Measurements from ENCODE around the gene WHAMM. TPM values are rescaled to one million over a fixed set of nuclear protein-coding genes. Genes with fewer than 3 reads are reported as not detected.

WHAMM gene, protein sequence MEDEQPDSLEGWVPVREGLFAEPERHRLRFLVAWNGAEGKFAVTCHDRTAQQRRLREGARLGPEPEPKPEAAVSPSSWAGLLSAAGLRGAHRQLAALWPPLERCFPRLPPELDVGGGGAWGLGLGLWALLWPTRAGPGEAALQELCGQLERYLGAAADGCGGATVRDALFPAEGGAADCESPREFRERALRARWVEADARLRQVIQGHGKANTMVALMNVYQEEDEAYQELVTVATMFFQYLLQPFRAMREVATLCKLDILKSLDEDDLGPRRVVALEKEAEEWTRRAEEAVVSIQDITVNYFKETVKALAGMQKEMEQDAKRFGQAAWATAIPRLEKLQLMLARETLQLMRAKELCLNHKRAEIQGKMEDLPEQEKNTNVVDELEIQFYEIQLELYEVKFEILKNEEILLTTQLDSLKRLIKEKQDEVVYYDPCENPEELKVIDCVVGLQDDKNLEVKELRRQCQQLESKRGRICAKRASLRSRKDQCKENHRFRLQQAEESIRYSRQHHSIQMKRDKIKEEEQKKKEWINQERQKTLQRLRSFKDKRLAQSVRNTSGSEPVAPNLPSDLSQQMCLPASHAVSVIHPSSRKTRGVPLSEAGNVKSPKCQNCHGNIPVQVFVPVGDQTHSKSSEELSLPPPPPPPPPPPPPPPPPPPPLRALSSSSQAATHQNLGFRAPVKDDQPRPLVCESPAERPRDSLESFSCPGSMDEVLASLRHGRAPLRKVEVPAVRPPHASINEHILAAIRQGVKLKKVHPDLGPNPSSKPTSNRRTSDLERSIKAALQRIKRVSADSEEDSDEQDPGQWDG
- 10 to 100 TPM; 14.7 to 30.8 (median 24.1) TPM for total RNA-seq
- polyA plus RNA-seq, result 10 to 100 TPM in 2 of 3 donors, 1 to 10 TPM in 1; 9.9 to 25.8 (median 12.0) TPM
- long read RNA-seq, donor 1, partial matches to known transcripts, result 20 of 26 reads
- long read RNA-seq, donor 1, other reads (novel, unspliced or antisense), result 6 of 26 reads
- long read RNA-seq, donor 2, full-length matches to known transcripts, result 12 of 69 reads
- long read RNA-seq, donor 2, partial matches to known transcripts, result 35 of 69 reads
- long read RNA-seq, donor 2, other reads (novel, unspliced or antisense), result 22 of 69 reads

DNA sequence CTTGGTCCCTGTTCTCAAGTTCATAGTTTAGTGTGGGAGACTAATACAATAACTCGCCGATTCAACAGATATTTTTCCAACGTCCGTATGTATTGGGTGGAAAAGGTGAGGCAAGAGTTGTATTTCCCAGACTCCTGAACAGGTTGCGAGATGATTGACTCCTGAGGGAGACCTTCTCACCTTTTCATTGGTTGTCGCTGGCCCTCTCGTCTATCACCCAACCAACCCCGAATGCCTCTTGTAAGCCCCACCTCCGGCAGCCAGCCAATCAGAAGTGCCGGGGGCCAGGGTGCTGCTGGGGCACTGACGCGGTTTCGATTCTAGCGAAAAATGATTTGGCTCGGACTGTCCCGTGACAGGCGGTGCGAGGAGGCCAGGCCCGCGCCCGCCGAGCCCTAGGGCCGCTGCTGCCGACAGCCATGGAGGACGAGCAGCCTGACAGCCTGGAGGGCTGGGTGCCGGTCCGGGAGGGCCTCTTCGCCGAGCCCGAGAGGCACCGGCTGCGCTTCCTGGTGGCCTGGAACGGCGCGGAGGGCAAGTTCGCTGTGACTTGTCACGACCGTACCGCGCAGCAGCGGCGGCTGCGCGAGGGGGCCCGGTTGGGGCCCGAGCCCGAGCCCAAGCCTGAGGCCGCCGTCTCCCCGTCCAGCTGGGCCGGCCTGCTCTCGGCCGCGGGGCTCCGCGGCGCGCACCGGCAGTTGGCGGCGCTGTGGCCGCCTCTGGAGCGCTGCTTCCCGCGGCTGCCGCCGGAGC lies at the start of gene WHAMM:
Gene WHAMM, plus strand, starts transcription at position 321 of the 753 bp plus-strand sequence. Its CDS starts 99 bp downstream, at position 420.
- peak within 1 kb of the TSS; percentile 100 for H3K27ac ChIP-seq
- H3K4me1 ChIP-seq, result peaks cover 50% of the 10 kb centered on the region
- TF ChIP-seq, protein P1, sequence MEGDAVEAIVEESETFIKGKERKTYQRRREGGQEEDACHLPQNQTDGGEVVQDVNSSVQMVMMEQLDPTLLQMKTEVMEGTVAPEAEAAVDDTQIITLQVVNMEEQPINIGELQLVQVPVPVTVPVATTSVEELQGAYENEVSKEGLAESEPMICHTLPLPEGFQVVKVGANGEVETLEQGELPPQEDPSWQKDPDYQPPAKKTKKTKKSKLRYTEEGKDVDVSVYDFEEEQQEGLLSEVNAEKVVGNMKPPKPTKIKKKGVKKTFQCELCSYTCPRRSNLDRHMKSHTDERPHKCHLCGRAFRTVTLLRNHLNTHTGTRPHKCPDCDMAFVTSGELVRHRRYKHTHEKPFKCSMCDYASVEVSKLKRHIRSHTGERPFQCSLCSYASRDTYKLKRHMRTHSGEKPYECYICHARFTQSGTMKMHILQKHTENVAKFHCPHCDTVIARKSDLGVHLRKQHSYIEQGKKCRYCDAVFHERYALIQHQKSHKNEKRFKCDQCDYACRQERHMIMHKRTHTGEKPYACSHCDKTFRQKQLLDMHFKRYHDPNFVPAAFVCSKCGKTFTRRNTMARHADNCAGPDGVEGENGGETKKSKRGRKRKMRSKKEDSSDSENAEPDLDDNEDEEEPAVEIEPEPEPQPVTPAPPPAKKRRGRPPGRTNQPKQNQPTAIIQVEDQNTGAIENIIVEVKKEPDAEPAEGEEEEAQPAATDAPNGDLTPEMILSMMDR (IDR thresholded peaks at IDR 0.05), result no peak
- no peaks in the 10 kb centered on the region for H3K9me3 ChIP-seq
- H3K4me3 ChIP-seq, result peak within 1 kb of the TSS; percentile 92
- DNase-seq, result peak; percentile 99
- intact Hi-C loops (cut with DNase I), result loop anchor here in 1 of 2 donors (1.0 kb wide), 1 partner anchor 59 kb away; no protein-coding TSS in a partner anchor
- H3K27me3 ChIP-seq (ENCODE audit: insufficient read depth in 3 of 3, low read length in 2 of 3), result no peaks in the 10 kb centered on the region
- ATAC-seq, result peak; percentile 86 to 91 (median 86)
- WGBS, 3 donors, result 0% methylated on average over 52 to 67 of the region's 67 CpGs
- peaks cover 0 to 17% of the 10 kb centered on the region in 2 donors for H3K36me3 ChIP-seq (ENCODE audit: insufficient read depth in 1 of 2, low read depth in 1 of 2)

DNA sequence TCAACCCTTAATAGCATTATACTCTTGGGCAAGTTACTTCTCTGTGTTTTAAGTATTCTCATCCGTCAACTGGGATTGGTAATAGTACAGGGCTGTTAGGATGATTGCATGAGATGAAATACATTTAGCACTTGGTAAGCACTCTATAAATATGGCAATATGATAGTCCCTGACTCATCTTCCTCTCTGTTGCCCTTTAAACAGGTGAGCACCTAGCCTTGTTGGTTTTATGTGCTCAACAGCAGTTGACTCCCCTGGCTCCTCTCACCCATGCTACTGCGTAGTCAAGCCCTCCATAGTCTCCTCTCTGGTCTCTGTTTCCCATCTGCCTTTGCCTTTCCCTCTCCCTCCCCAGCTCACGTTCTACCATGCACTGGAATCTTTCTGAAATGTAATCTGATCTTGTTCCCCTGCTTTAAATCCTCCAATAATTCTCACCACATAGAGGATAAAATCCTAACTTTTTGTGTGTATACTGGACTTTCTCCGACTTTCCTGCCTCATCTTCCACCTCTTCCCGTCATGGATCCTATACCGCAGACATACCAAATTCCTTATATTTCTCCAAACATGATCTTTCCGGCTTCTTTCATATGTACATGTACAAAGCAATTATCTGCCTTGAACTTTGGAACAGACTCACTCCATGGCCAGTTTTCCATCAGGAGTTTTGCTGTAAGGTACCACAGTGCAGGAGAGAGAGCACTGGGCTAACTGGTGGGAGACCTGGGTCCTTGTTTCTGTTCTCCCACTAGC lies 45.9 kb upstream of the WHAMM start:
- Histone ChIP-seq H3K36me3 (ENCODE audit: insufficient read depth in 1 of 2, low read depth in 1 of 2) (peaks cover 5 to 48% of the 10 kb centered on the region in 2 donors), H3K27ac (peak overlapping the region; percentile 98), H3K9me3 (no peaks in the 10 kb centered on the region), H3K27me3 (ENCODE audit: insufficient read depth in 3 of 3, low read length in 2 of 3) (no peaks in the 10 kb centered on the region), H3K4me1 (peaks cover 76% of the 10 kb centered on the region), H3K4me3 (peak overlapping the region; percentile 16)
- ATAC-seq (peak; percentile 82 to 93 (median 85)), DNase-seq (peak in 1 of 2 donors; percentile 51)
- intact Hi-C loops (cut with DNase I), result loop anchor here in 1 of 2 donors (10.0 kb wide), 1 partner anchor 639 kb away; no protein-coding TSS in a partner anchor
- WGBS, 3 donors, result 54 to 71% (median 58%) methylated on average over 7 of the region's 7 CpGs
- TF ChIP-seq, protein P1 (IDR thresholded peaks at IDR 0.05), result no peak

DNA sequence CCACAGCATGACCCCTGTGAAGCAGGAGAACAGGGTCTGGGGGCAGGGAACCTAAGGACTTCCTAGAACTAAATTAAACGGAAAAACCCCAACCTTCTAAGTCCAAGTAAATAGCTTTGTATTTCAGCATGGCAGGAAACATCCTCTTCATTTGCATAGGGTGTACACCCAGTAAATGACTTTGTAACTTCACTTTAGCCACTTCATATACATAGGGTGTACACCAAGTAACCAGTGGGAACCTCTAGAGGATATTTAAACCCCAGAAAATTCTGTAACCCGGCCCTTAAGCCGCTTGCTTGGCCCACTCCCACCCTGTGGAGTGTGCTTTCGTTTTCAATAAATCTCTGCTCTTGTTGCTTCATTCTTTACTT lies 45.3 kb upstream of the WHAMM start:
- Histone ChIP-seq H3K9me3 (no peaks in the 10 kb centered on the region), H3K36me3 (ENCODE audit: insufficient read depth in 1 of 2, low read depth in 1 of 2) (peaks cover 0 to 42% of the 10 kb centered on the region in 2 donors), H3K27me3 (ENCODE audit: insufficient read depth in 3 of 3, low read length in 2 of 3) (no peaks in the 10 kb centered on the region), H3K27ac (peak overlapping the region; percentile 98), H3K4me3 (no peak overlapping the region), H3K4me1 (peaks cover 74% of the 10 kb centered on the region)
- TF ChIP-seq, protein P1 (IDR thresholded peaks at IDR 0.05), result no peak
- DNase-seq, result no peak
- WGBS, 3 donors, result 58 to 74% (median 62%) methylated on average over 4 of the region's 4 CpGs
- ATAC-seq, result no peak
- intact Hi-C loops (cut with DNase I), result loop anchor here in 1 of 2 donors (10.0 kb wide), 1 partner anchor 639 kb away; no protein-coding TSS in a partner anchor

Measured in psoas muscle (tissue), 8 donors.